HK-2 (cell line): ENCODE measurements around the gene TNIK.

Experiments used
- DNase-seq: peaks from one replicate; pipeline ENCODE4 v3.0.0-alpha.2; 2018; ENCODE audit not compliant: unreplicated experiment

The TNIK gene

GRCh38 chr3:171192176-171192854 is 267.9 kb downstream of the TNIK start:
- peak; percentile 77 for DNase-seq

GRCh38 chr3:171190668-171191067 is 269.5 kb downstream of the TNIK start:
- DNase-seq: no peak

DNA sequence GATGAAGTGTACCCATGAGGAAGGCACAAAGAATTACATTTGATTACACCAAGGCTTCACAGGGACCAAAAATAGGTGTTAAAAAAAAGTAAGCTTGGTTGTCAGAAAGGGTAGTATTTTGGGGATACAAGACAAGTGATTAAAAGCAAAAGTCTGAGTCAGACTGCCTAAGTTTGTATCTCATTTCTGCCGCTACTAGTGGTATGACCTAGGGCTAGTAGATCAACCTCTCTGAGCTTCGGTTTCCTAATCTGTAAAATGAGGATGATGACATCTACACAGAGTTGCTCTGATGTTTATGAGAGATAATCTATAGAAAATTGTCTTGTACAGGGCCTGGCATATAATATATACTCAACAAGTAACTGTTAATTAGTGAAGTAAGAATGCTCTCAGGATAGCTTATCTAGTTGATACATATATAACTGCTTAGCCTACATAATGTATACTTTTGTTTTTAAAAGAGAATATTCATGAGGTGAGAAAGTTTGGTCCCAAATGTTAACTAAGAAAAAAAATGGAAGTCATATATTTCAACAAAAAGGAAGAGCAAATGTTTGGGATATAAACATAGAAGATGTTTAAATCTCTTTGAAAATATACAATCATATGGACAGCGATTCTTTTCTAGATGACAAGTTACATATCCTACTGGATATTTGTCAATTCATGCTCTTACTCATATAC is 270.7 kb downstream of the TNIK start:
- DNase-seq: no peak

DNA sequence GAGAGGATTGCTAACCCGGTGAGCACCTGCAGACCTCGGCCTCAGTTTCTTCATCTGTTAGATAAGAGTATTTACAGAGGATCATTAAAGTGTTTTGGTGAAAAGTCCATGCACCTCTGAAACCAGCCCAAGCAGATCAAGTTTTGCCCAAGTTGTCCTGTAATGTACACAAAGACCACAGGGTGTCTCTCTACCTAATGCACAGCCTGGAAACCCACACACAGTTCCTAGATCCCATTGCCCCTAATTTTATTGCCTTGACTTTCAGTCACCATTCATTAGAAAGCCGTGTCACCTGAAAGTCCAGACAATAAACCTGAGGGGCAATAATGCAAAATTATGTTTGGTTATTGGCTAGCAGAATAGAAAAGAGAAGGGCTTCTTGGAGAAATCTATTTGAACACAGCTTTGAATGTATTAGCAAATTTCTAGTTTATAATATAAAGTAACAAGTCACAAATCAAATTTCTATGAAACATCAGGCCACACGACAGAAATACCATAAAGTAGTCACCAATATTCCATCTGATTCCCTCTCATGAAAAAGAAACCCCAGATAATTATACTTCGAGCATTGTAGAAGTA is 272.4 kb downstream of the TNIK start:
- DNase-seq: no peak

DNA sequence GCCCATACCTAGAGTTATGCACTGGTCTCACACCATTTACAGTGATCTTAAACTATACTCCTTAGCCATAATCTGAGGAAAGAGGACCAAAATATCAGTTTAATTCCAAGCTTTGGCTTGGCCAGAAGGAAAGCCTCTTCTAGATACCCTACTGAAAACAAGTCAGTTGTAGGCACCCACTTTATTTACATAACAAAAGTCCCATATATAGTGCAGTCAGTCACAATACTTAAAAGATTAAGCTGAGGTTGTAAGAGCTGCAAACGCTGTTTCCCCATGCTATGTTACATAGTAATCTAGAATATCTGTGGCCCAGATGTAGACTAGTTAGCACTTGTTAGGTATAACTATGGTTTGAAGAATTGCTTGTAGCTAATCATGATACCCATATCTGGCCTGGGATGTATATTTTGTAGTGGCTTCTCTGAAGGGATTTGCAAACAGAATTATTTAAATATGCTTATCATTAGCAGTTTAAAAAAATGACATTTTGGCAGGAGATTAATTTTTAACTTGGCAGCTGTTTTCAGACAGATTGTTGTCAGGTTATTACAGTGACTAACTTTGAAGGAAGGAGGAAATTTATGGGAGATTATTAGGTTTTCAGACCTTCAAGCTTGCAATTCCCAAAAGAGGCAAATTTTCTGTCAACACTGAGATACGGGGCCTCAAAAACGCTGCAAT is 273.2 kb downstream of the TNIK start:
- DNase-seq: no peak

DNA sequence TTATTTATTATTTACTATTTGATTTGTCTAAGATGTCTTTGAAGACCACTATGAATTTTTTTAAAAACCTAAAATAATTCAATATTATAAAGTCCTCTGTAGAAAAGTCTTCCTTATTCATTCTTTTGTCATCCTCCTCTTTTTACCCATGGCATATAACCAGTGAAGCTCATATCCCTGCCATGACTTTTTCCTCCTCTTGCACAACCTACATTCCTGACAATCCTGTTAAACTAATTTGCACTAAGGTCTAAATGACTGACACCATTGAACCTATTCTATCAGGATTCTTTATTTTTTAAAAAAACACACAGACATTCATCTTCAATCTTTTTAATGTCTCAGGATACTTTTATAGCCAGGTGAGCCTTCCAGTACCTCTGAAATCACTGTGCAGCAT is 273.8 kb downstream of the TNIK start:
- no peak for DNase-seq

- DNase-seq: no peak
These were observed 274.2 kb downstream of the TNIK start for GRCh38 chr3:171185959-171186358.

- no peak for DNase-seq
These were observed 275.8 kb downstream of the TNIK start for GRCh38 chr3:171184372-171184771.

DNA sequence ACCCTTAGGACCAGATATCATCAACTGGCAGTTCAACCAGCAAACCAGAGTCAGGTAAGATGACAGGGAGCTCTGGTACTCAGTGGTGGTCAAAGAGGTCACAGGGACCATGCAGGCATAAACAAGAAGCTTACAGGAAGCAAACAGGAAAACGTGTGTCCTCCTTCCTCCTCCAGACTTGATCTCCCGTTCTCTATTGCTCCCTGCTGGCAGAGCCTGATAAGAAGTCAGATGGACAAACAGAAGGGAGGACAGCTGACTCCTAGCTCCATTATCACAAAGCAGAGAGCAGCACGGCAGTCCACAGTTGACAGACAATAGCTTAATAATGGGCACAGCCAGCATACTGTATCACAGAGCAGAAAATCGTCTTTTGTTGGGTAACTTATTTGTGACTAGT is 277.2 kb downstream of the TNIK start:
- DNase-seq: no peak

DNA sequence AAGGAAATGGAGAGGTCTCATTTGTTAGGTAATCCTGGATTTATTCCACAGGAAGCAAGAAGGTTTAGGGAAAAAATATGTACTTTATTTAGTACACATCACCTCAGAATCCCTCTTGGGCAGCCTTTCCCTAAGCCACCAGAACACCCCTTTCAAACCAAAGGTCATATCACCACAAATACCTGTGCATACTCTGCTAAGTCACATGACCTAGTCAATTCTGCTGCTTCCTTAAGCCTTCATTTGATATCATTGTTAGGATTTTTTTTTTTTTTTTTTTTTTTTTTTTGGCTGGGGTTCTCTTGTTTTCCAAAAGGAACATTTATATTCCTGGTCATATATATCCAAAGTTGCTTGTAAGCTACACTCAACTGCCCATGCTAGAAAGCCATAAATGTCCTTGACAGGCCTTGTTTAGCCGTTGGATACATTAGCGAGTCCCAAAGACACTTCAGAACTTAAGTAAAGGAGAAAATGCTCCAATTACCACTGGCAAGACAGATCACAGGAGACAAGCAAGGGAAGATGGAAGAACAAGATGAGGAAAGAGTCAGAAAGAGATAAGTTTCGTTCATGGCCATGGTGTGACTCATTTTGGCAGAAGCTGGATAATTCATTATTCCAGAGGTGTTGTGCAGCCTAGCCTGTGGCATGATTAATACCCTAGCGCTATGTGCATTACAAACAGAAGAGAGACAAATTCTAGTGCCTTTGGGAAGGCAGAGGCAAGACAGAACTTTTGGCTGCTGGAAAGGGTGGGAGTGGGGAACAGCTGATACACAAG is 278.1 kb downstream of the TNIK start:
- DNase-seq: no peak

- no peak for DNase-seq
These were observed 281.5 kb downstream of the TNIK start for GRCh38 chr3:171178714-171179113.

GRCh38 chr3:171177553-171177952 is 282.7 kb downstream of the TNIK start:
- DNase-seq: no peak

DNA sequence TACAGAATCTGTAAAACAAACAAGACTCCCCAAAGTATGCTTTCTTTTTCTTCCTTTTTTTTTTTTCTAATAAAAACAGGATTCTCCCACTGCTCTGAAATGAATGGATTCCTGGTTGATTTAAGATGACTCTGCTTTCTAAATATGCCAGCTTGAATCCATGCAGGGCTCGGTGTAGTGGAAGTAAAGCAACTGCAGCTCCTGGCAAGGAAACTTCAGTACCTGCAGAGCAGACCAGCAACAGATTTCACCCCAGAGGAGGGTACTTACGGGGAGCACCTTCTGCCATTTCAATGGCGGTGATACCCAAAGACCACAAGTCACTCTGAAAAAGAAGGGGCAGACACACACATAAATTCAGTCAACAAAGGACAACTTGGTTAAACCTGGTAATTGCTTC is 283.1 kb downstream of the TNIK start:
- no peak for DNase-seq

GRCh38 chr3:171176244-171176933 is 283.8 kb downstream of the TNIK start:
- no peak for DNase-seq

- DNase-seq: no peak
These were observed 284.4 kb downstream of the TNIK start for GRCh38 chr3:171175741-171176234.

DNA sequence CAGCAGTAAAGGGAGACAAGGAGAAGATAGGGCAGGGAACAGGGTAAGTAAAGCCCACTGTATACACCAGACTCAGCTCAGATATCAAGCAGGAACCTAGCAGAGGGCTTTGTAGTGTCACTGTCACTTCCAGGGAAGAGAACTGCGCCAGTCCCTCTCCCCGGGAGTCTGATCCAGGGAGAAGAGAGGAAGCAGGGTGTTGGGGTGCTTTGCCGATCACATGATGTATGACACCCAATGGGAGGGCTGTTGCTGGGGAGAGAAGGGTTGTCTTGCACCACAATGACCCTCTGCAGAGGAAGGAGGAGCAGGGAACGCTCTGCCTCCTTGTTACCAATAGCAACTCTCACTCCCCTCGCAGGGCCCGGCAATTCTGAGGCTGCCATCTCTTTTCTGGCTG is 286.5 kb downstream of the TNIK start:
- DNase-seq: no peak

DNA sequence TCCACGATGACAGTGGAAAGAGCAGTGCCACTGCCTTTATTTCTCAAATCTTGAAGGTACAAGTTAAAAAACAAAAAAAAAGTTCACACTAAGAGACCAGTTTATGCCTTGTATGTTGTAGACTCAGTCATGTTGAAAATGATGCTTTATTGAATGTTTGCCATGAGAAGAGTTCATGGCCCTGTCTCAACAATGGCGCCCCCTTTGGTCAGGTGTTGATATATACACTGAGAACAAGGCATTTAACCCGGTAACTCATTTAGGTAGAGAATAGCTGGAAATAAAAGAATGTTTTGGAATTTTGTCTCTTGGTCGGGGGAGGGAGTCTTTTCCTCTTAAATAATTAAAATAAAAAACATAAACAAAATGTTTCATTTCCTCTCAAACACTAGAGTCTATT is 288.1 kb downstream of the TNIK start:
- DNase-seq: no peak

DNA sequence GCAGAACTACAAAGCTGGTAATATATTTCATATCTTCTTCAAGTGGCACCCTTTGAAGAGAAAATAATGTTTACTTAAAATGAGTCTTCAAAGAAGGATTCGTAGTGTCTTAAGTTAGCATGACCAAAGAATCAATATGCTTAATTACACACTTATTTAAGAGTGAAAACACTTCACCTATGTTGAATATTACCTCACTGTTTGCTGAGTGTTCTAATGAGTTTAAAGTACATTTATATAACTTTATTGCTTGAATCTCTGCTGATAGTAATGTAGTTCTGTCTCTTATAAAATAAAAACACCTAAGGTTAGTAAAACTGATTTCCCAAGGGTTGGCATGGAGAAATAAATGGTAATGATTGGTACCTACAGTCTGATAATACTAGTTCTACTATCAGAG is 290.3 kb downstream of the TNIK start:
- no peak for DNase-seq

DNA sequence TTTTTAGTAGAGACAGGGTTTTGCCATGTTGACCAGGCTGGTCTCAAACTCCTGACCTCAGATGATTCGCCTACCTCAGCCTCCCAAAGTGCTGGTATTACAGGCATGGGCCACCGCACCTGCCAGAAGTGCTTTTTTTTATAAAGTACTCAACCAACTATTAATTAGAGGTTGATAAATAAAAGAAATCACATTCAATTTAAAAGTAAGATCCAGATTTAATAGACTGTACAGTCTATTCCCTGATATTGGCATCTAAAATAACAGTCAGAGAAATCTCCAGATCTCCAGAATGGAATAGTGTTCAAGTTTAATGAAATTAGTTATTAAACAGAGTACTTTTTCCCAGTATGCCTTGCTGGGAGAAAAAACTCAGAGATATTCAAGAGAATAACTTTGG is 290.8 kb downstream of the TNIK start:
- no peak for DNase-seq

DNA sequence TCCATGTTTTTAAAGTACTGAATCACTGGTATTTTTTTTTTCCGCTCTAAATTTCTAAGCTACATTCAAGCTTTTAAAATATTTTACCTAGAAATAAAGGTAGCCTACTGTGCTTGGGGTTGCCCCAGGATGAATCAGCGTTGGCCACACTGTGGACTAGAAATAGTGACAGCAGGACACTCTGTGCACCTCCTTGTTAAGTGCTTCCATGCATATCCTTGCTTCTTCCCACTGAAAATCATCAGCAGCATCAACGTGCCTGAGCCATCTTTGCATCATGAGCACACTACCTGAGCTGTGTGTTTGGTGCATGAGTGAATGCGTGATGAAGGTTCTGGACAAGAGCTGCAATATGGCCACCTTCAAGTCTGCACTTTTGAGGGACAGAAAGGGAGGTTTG is 291.7 kb downstream of the TNIK start:
- peak; percentile 27 for DNase-seq

DNA sequence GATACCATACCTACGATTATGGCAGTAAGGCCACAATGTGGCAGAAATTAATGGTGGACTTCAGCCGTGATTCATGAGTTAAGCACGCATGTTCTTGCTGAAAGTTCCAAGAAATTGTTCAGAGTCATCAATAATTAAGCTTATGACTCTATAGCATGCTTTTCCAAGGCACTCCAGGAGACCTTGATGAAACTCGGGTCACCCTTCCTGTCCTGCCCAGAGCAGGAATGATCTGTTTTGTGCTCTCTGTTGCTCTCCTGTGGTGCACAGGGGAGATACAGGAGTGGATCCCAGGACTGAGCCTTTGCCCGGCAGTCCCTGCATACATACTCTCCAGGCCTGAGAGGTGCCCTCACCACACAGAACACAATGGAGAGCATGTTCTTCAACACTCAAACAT is 292.1 kb downstream of the TNIK start:
- peak; percentile 85 for DNase-seq
